IPS-NIHi11 (cell line): ENCODE measurements around the gene TENM4.
"Not testable (repeated sequence)": the region's sequence is repeated elsewhere in the genome, so short reads cannot be mapped to it uniquely, and the experiment has no call there.

Experiments used
- DNase-seq: peaks from one replicate; pipeline ENCODE4 v3.0.0; 2012; ENCODE audit warnings: mixed read lengths, low spot score

Gene TENM4

GRCh38 chr11:78902771-78903507, 537.9 kb downstream of the TENM4 start:
- DNase-seq = no peak

GRCh38 chr11:78901831-78902230, 539.0 kb downstream of the TENM4 start:
- DNase-seq = no peak

GRCh38 chr11:78898266-78898775, 542.5 kb downstream of the TENM4 start:
- no peak for DNase-seq

GRCh38 chr11:78893996-78894395, 546.8 kb downstream of the TENM4 start:
- DNase-seq = peak; percentile 18

- DNase-seq = no peak
Observed at GRCh38 chr11:78889698-78890097, 551.1 kb downstream of the TENM4 start.

- DNase-seq = no peak
Observed at GRCh38 chr11:78886616-78887015, 554.2 kb downstream of the TENM4 start.

GRCh38 chr11:78884761-78885160, 556.1 kb downstream of the TENM4 start:
- DNase-seq = no peak

- no peak for DNase-seq
Observed at GRCh38 chr11:78883506-78883905, 557.3 kb downstream of the TENM4 start.

GRCh38 chr11:78879094-78879980, 561.5 kb downstream of the TENM4 start:
- DNase-seq = not testable (repeated sequence)

- no peak for DNase-seq
Observed at GRCh38 chr11:78878631-78879030, 562.2 kb downstream of the TENM4 start.

- DNase-seq = no peak
Observed at GRCh38 chr11:78876676-78877075, 564.2 kb downstream of the TENM4 start.

- no peak for DNase-seq
Observed at GRCh38 chr11:78870655-78871054, 570.2 kb downstream of the TENM4 start.

- DNase-seq = no peak
Observed at GRCh38 chr11:78869293-78869692, 571.5 kb downstream of the TENM4 start.

GRCh38 chr11:78868563-78868962, 572.3 kb downstream of the TENM4 start:
- no peak for DNase-seq

- DNase-seq = peak; percentile 43
Observed at GRCh38 chr11:78860720-78861422, 580.0 kb downstream of the TENM4 start.

GRCh38 chr11:78857688-78858087, 583.1 kb downstream of the TENM4 start:
- DNase-seq = no peak

- no peak for DNase-seq
Observed at GRCh38 chr11:78856211-78856610, 584.6 kb downstream of the TENM4 start.

GRCh38 chr11:78855116-78855515, 585.7 kb downstream of the TENM4 start:
- no peak for DNase-seq

GRCh38 chr11:78853521-78853920, 587.3 kb downstream of the TENM4 start:
- no peak for DNase-seq

GRCh38 chr11:78851878-78852586, 588.8 kb downstream of the TENM4 start:
- DNase-seq = no peak

GRCh38 chr11:78850078-78850477, 590.8 kb downstream of the TENM4 start:
- DNase-seq = no peak

- DNase-seq = no peak
Observed at GRCh38 chr11:78846269-78846668, 594.6 kb downstream of the TENM4 start.
